ENCODE results near the gene PMM1. TPM values are rescaled to one million over a fixed set of nuclear protein-coding genes. Genes with fewer than 3 reads are reported as not detected.
A peak's percentile ranks its signal among the peaks of the same experiment; 100 is the strongest.

The PMM1 gene
- total RNA-seq, 1 experiment from 2014 or later = 18.6 TPM

- Histone ChIP-seq H3K4me1 (ENCODE audit: insufficient read depth, low read length) (no peaks in the 10 kb centered on the region), H4K20me1 (ENCODE audit: low read length) (no peaks in the 10 kb centered on the region), H3K36me3 (ENCODE audit: low read depth, low read length) (peaks cover 25% of the 10 kb centered on the region), H2AFZ (ENCODE audit: low read length) (no peak overlapping the region), H3K79me2 (ENCODE audit: low read length) (peaks cover 5% of the 10 kb centered on the region; the same call in 1 of the 2 replicates), H3F3A (ENCODE audit: low read length, unreplicated experiment) (no peaks in the 10 kb centered on the region), H3K27me3 (ENCODE audit: low read length) (no peaks in the 10 kb centered on the region), H3K27ac (ENCODE audit: low read length) (no peak overlapping the region), H3K9me2 (replicated peaks; ENCODE audit: low read length) (no peaks in the 10 kb centered on the region), H3K9ac (ENCODE audit: low read length) (no peak overlapping the region), H3K4me3 (ENCODE audit: low read length) (no peak overlapping the region), H3K4me2 (ENCODE audit: low read length) (no peak overlapping the region), H3K9me3 (ENCODE audit: low read length) (no peaks in the 10 kb centered on the region)
- TF ChIP-seq EZH2 (IDR thresholded peaks at IDR 0.05; ENCODE audit: low read length, unreplicated experiment) = no peak
- TF ChIP-seq, protein P1, sequence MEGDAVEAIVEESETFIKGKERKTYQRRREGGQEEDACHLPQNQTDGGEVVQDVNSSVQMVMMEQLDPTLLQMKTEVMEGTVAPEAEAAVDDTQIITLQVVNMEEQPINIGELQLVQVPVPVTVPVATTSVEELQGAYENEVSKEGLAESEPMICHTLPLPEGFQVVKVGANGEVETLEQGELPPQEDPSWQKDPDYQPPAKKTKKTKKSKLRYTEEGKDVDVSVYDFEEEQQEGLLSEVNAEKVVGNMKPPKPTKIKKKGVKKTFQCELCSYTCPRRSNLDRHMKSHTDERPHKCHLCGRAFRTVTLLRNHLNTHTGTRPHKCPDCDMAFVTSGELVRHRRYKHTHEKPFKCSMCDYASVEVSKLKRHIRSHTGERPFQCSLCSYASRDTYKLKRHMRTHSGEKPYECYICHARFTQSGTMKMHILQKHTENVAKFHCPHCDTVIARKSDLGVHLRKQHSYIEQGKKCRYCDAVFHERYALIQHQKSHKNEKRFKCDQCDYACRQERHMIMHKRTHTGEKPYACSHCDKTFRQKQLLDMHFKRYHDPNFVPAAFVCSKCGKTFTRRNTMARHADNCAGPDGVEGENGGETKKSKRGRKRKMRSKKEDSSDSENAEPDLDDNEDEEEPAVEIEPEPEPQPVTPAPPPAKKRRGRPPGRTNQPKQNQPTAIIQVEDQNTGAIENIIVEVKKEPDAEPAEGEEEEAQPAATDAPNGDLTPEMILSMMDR (conservative IDR thresholded peaks at IDR 0.05; ENCODE audit: low read depth, low read length) = no peak
- TF ChIP-seq EZH2phosphoT487 (IDR thresholded peaks at IDR 0.05; ENCODE audit: borderline replicate concordance, low read length) = no peak
- intact Hi-C loops (cut with micrococcal nuclease) = no loop called here
- ChIA-PET POLR2A (ENCODE audit: unreplicated experiment) (no interaction called here), CTCF (no interaction called here)
- DNase-seq (no peak), ATAC-seq (no peak)
- BruUV-seq (replicated peaks) = TSS peak; percentile 28
These were observed 61.4 kb downstream of the PMM1 start for GRCh38 chr22:41528132-41528766.

Other genes with a start within 250 kb of the PMM1 start
- 4.0 TPM in 2 replicates for gene TEF, start 207.9 kb downstream of the PMM1 start, total RNA-seq (2014; rRNA removed)
- 12.8 and 13.5 TPM in 2 replicates for gene TOB2, start 143.0 kb downstream of the PMM1 start, total RNA-seq (2014; rRNA removed)
- gene PHF5A, start 121.1 kb downstream of the PMM1 start, total RNA-seq (2014; rRNA removed) = 76.5 and 80.4 TPM in 2 replicates
- gene ACO2, start 120.7 kb downstream of the PMM1 start, total RNA-seq (2014; rRNA removed) = 118 and 130 TPM in 2 replicates
- 21.2 and 30.4 TPM in 2 replicates for gene POLR3H, start 45.4 kb downstream of the PMM1 start, total RNA-seq (2014; rRNA removed)
- gene CSDC2, start 28.8 kb downstream of the PMM1 start, total RNA-seq (2014; rRNA removed) = not detected in 2 replicates
- gene DESI1, start 31.2 kb upstream of the PMM1 start, total RNA-seq (2014; rRNA removed) = 20.9 and 21.9 TPM in 2 replicates
- 404 and 432 TPM in 2 replicates for gene XRCC6, start 31.5 kb upstream of the PMM1 start, total RNA-seq (2014; rRNA removed)
- 159 and 173 TPM in 2 replicates for gene SNU13, start 99.0 kb upstream of the PMM1 start, total RNA-seq (2014; rRNA removed)
- 1.4 TPM in 1 of 2 replicates, not detected in the other for gene MEI1, start 109.7 kb upstream of the PMM1 start, total RNA-seq (2014; rRNA removed)
- 7.9 and 17.6 TPM in 2 replicates for gene CCDC134, start 210.8 kb upstream of the PMM1 start, total RNA-seq (2014; rRNA removed)
- gene SREBF2, start 243.3 kb upstream of the PMM1 start, total RNA-seq (2014; rRNA removed) = 38.7 and 40.0 TPM in 2 replicates

Measured in PC-3 (cell line).